ENCODE results near the gene IRF9.

- TF ChIP-seq CTCF (IDR thresholded peaks at IDR 0.05) (no peak), MYBL2 (CRISPR knock-in tag; IDR thresholded peaks at IDR 0.05) (no peak), USF1 (CRISPR knock-in tag; IDR thresholded peaks at IDR 0.05) (no peak), NFATC4 (CRISPR knock-in tag; IDR thresholded peaks at IDR 0.05) (no peak), NR2C2 (CRISPR knock-in tag; IDR thresholded peaks at IDR 0.05) (no peak), PRDM15 (CRISPR knock-in tag; IDR thresholded peaks at IDR 0.05) (no peak), MAX (CRISPR knock-in tag; IDR thresholded peaks at IDR 0.05) (no peak), ZNF232 (CRISPR knock-in tag; IDR thresholded peaks at IDR 0.05) (no peak), SP1 (CRISPR knock-in tag; conservative IDR thresholded peaks at IDR 0.05) (no peak)
Observed at GRCh38 chr14:24119691-24120090, 41.4 kb upstream of the IRF9 start.

Data from WTC11 (cell line).